HG02759 (cell line): ENCODE measurements around the gene TDRD1.

ENCODE experiments used
- ATAC-seq: cut with Tn5 transposase; IDR thresholded peaks from one replicate; pipeline ENCODE4 v1.9.1; 2021; ENCODE audit warnings: mild to moderate bottlenecking, moderate library complexity; ENCODE audit not compliant: unreplicated experiment

The TDRD1 gene

GRCh38 chr10:114260366-114260765, 81.2 kb downstream of the TDRD1 start:
- ATAC-seq = no peak

DNA sequence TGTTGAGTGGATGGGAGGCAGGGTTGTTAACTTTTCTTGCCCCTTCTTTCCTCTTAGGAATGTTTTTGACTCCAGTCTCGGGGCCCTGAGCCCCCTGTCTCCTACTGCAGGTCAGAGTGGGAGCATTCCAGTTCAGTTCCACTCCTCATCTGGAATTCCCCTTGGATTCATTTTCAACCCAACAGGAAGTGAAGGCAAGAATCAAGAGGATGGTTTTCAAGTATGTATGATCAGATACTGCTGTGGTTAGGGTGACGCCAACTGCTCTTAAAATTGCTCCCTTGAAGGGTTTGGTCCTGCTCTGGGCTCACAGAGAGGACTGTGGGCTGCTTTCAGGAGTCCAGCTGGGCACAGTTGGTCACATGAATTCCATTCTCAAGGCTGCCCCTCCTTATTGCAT, 81.9 kb downstream of the TDRD1 start:
- no peak for ATAC-seq

DNA sequence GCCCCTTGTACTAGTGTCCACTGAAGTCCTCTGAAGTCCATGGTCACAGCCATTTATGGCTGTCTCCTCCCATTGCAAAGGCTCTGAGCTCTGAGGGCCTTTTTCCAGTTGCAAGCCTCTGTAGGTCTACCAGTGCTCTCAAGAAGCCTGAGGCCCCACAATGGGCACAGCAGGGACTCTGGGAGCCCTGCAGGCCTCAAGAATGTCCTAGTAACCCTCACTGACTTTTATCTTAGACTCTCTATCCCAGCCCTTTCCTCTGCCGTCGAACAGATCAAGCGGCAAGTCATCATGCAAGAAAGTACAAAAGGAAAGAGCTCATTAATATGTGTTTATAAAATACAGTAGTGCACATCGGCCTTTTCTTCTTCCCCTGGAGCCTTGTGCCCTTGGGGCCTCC, 83.3 kb downstream of the TDRD1 start:
- ATAC-seq = no peak

- ATAC-seq = no peak
Measured at GRCh38 chr10:114265392-114266053, 86.4 kb downstream of the TDRD1 start.

DNA sequence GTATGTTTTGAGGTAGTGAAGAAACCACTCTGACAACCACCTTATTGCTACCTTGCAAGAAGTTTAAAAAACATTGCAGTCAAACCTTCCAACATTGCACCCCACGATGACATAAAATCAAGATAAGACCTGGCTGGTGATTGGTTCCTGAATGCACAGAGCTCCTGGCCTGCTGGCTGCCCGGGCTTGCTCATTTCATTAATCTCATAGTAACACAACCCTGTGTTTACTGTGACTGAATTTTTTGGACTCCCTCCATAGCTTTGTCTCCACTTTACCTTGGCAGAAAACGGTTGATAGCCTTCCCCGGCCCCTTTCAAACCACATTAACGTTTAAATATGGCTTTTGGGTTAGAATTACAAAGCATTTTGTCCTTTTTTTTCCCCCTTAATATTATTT, 87.4 kb downstream of the TDRD1 start:
- ATAC-seq = no peak

GRCh38 chr10:114271075-114271778, 92.1 kb downstream of the TDRD1 start:
- ATAC-seq = no peak

DNA sequence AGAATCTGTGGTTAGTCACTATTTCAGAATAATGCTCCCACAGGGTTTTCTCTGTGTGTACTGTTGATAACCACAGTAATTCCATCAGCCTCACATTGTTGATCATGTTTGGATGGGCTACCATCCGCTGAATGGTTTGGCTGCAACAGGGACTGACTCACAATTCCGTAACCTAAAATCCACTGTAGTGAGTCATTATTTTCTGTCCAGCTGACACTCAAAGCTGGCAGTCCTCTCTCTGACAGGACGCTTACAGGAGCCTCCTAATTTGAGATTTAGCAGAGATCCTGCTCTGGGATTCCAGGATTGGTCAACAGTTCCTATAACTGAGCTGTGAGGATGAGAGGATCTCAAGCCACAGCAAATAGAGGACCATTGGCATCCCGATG, 92.6 kb downstream of the TDRD1 start:
- no peak for ATAC-seq

- ATAC-seq = no peak
Measured at GRCh38 chr10:114272696-114273095, 93.5 kb downstream of the TDRD1 start.

DNA sequence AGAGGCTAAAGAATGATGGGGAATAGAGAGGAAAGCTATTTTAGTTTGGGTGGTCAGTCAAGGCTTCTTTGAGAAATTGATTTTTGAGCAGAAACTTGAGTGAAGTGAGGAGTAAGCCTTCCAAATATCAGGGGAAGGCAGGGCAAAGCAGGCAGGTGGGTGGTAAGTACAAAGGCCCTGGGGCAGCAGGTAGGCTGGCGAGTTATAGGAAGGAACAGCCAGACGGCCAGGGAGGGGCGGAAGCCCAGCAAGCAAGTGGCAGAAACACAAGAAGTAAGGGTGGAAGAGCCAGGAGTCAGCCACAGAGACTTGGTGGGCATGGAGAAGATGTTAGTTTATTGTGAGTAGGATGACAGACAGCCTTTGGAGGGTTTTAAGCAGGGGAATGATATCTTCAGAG, 94.8 kb downstream of the TDRD1 start:
- no peak for ATAC-seq

DNA sequence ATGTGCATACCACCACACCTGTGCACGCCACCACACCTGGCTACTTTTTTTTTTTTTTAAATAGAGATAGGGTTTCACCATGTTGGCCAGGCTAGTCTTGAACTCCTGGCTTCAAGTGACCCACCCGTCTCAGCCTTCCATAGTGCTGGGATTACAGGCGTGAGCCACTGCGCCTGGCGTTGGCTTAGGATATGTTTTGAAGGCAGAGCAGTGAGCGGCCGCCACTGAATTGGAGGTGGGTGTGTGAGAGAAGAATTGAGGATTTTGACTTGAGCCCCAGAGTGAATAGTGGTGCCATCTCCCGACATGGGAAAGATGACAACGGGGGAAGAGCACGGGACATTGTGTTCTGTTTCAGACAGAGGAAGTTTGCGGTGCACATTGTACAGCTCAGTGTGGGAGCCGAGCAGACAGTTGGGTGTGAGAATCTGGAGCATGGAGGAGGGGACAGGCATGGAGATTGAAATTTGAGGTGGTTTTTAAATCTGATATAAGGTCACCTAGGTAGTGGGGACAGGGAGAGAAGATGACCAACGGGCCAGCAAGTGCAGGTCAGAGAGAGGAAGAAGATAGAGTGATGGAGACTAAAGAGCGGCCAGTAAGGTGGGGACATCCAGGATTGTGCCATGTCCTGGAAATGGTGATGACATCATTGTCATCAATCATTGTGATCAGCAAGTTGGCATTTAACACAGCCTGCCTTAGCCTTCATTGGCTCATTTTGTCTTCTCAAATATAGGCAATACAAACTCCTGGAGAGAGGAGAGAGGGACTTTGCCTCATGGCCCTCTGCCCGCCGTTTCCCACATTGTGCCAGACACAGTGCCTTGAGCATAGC, 95.7 kb downstream of the TDRD1 start:
- no peak for ATAC-seq

- no peak for ATAC-seq
Measured at GRCh38 chr10:114276066-114276465, 96.9 kb downstream of the TDRD1 start.

DNA sequence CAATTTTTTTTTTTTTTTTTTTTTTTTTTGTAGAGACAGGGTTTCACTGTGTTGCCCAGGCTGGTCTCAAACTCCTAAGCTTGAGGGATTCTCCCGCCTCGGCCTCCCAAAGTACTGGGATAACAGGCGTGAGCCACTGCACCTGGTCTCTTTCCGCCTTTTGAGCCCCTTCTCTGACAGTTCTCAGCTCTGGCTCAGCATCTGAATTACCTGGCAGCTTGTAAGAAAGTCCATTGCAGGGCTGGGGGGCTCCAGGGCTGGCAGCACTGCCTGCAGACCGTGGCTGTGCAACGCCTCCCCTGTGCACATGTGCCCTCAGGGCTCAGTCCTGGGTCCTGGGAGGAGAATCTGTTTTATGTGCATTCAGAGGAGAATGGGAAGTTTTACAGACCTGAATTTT, 97.5 kb downstream of the TDRD1 start:
- ATAC-seq = no peak

DNA sequence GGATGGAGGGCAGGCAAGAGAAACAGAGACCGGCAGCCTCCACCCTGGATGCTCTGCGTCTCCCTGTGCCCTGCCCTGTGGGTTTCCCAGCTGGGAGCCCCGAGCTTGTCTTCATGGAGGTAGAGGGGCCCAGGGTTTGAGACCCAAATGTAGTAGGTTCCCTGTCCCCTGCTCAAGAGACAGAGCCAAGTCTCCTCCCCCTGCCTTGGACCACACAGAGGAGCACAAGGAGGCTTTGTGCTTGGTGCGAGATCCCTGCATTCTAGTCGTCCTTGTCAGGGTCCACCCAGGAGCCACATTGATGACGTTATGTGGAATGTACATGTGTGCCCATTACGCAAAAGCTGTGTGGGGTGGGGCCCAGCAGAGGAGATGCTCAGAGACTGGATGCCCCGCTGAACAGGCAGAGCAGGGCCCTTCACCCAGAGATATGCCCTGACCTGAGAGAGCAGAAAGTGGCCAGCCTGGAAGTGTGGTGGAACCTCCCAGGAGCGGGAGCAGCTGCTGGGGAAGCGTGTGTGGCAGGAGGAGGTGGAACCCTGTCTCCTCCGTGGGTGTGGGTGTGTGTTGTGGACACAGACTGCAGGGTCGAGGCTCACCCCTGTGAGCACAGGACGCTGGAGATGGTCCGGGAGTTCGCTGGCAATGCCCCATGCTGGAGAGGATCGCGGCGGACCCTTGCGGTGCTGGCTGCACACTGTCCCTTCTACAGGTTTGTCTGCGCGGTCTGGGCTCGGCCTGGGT, 99.2 kb downstream of the TDRD1 start:
- ATAC-seq = no peak

GRCh38 chr10:114278884-114279191, 99.7 kb downstream of the TDRD1 start:
- no peak for ATAC-seq

DNA sequence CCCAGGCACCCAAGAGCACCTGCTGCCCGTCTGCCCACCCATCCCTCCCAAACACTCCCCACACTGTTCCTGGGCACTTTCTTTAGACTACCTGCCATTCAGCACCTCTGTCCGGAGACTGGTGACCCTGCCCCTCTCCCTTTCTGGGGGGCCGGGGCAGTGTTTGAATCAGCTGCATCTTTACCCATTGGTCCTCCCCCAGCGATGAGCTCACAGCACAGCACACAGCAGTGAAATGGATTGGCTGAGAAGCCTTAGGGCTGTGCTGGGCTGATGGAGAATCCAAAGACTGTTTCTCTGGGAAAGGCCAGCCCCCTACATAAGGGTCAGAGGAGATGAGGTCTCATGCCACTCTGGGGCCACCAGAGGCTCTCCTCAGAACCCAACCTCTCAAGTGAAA, 100.1 kb downstream of the TDRD1 start:
- no peak for ATAC-seq

GRCh38 chr10:114279901-114280644, 100.9 kb downstream of the TDRD1 start:
- ATAC-seq = no peak

GRCh38 chr10:114281006-114281405, 101.9 kb downstream of the TDRD1 start:
- no peak for ATAC-seq

DNA sequence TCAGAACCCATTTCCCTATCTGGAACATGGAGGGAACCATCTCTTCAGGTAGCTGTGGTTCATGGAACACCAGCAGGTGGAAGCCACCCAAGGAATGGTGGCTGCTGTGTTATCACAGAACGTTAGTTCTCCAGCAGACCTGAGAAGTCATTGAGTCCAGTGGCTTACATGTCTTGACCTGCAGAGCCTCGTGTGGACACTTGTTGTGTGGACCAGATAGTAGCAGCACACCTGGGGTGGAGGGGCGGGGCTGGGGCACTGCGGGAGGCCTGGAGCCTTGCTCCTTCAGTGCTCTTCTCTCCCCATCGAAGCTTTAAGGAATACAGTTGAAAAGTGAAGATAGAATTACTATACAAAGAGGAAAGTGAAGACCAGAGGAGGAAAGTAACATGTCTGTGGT, 102.3 kb downstream of the TDRD1 start:
- ATAC-seq = no peak
